Stimulated activated memory B cell treated with anti-CD40 and anti-IgM and Interleukin-4, amounts not matched to agents 10 μg/mL and 1 μg/mL and 100 μg/mL, for 72 hours (primary cell): ENCODE results near the gene TBX20.
"Not testable (repeated sequence)": the region's sequence is repeated elsewhere in the genome, so short reads cannot be mapped to it uniquely, and the experiment has no call there.

Experiments used
- ATAC-seq: fragments of 150-1000 bp; cut with Tn5 transposase; 2 replicates; pipeline ENCODE4 v1.10.0; 2021
- H3K27ac Mint-ChIP-seq: one replicate; pipeline ENCODE4 v1.8.0; 2022; ENCODE audit warnings: mild to moderate bottlenecking, mixed read lengths
- H3K27me3 Mint-ChIP-seq: one replicate; pipeline ENCODE4 v1.8.0; 2022; ENCODE audit warnings: mixed read lengths
- H3K36me3 Mint-ChIP-seq: one replicate; pipeline ENCODE4 v1.8.0; 2022; ENCODE audit warnings: mixed read lengths
- H3K4me1 Mint-ChIP-seq: one replicate; pipeline ENCODE4 v1.8.0; 2022; ENCODE audit warnings: mixed read lengths
- H3K4me3 Mint-ChIP-seq: one replicate; pipeline ENCODE4 v1.8.0; 2022; ENCODE audit warnings: mild to moderate bottlenecking, moderate library complexity, mixed read lengths
- H3K9me3 Mint-ChIP-seq: one replicate; pipeline ENCODE4 v1.8.0; 2022; ENCODE audit warnings: mixed read lengths

The TBX20 gene

GRCh38 chr7:35172131-35172530 is 81.8 kb downstream of the TBX20 start:
- not testable (repeated sequence) for H3K9me3 Mint-ChIP-seq, H3K4me1 Mint-ChIP-seq, ATAC-seq, H3K27ac Mint-ChIP-seq, H3K36me3 Mint-ChIP-seq, H3K4me3 Mint-ChIP-seq
- peaks cover 17% of the 10 kb centered on the region for H3K27me3 Mint-ChIP-seq

GRCh38 chr7:35167658-35168057 is 86.2 kb downstream of the TBX20 start:
- not testable (repeated sequence) for ATAC-seq, H3K27ac Mint-ChIP-seq, H3K4me3 Mint-ChIP-seq, H3K4me1 Mint-ChIP-seq, H3K36me3 Mint-ChIP-seq, H3K9me3 Mint-ChIP-seq
- H3K27me3 Mint-ChIP-seq: peaks cover 24% of the 10 kb centered on the region

- ATAC-seq, H3K36me3 Mint-ChIP-seq, H3K27ac Mint-ChIP-seq, H3K9me3 Mint-ChIP-seq, H3K4me1 Mint-ChIP-seq, H3K4me3 Mint-ChIP-seq: not testable (repeated sequence)
- peaks cover 24% of the 10 kb centered on the region for H3K27me3 Mint-ChIP-seq
These were observed 86.7 kb downstream of the TBX20 start for GRCh38 chr7:35167158-35167557.

- not testable (repeated sequence) for H3K4me1 Mint-ChIP-seq, ATAC-seq, H3K9me3 Mint-ChIP-seq, H3K27ac Mint-ChIP-seq, H3K36me3 Mint-ChIP-seq, H3K4me3 Mint-ChIP-seq
- H3K27me3 Mint-ChIP-seq: peaks cover 15% of the 10 kb centered on the region
These were observed 92.7 kb downstream of the TBX20 start for GRCh38 chr7:35161059-35161740.
